ENCODE data around the gene EPB41L4B. TPM values are rescaled to one million over a fixed set of nuclear protein-coding genes. Genes with fewer than 3 reads are reported as not detected.

EPB41L4B gene
- total and polyA plus RNA-seq, 12 donors = 0.20 to 15.2 (median 4.4) TPM

GRCh38 chr9:109139851-109140250 lies 181.0 kb downstream of the EPB41L4B start:
- TF ChIP-seq CTCF (IDR thresholded peaks at IDR 0.05) = no peak
- Histone ChIP-seq H3K4me1 (peaks cover 0 to 3% (median 0%) of the 10 kb centered on the region in 9 donors), H3K4me3 (no peak overlapping the region), H3K9me3 (no peaks in the 10 kb centered on the region), H3K27me3 (no peaks in the 10 kb centered on the region), H3K36me3 (no peaks in the 10 kb centered on the region), H3K27ac (no peak overlapping the region)
- 50 to 100% methylated on average over 1 of the region's 1 CpG for WGBS, 2 donors
- DNase-seq (no peak), ATAC-seq (no peak)
- intact Hi-C loops (cut with DNase I) = no loop called here

- DNase-seq (no peak), ATAC-seq (no peak)
- H3K4me1 ChIP-seq = no peaks in the 10 kb centered on the region
- H3K27me3 ChIP-seq = no peaks in the 10 kb centered on the region
- 89 to 96% methylated on average over 2 of the region's 2 CpGs for WGBS, 2 donors
- no peaks in the 10 kb centered on the region for H3K36me3 ChIP-seq
- H3K4me3 ChIP-seq = no peak overlapping the region
- TF ChIP-seq CTCF (IDR thresholded peaks at IDR 0.05) = no peak
- intact Hi-C loops (cut with DNase I) = no loop called here
- H3K9me3 ChIP-seq = no peaks in the 10 kb centered on the region
- H3K27ac ChIP-seq = no peak overlapping the region
Measured at GRCh38 chr9:109138421-109138820, 182.4 kb downstream of the EPB41L4B start.

GRCh38 chr9:109134167-109134578 lies 186.7 kb downstream of the EPB41L4B start:
- DNase-seq (no peak), ATAC-seq (no peak)
- Histone ChIP-seq H3K4me1 (peaks cover 0 to 12% (median 4%) of the 10 kb centered on the region in 9 donors), H3K27me3 (no peaks in the 10 kb centered on the region), H3K9me3 (no peaks in the 10 kb centered on the region), H3K4me3 (no peak overlapping the region), H3K27ac (no peak overlapping the region), H3K36me3 (no peaks in the 10 kb centered on the region)
- no peak for TF ChIP-seq CTCF (IDR thresholded peaks at IDR 0.05)
- intact Hi-C loops (cut with DNase I) = no loop called here
- 86 to 89% methylated on average over 1 of the region's 1 CpG for WGBS, 2 donors

GRCh38 chr9:109133533-109133932 lies 187.3 kb downstream of the EPB41L4B start:
- no peaks in the 10 kb centered on the region for H3K36me3 ChIP-seq
- DNase-seq = no peak
- intact Hi-C loops (cut with DNase I) = no loop called here
- H3K4me3 ChIP-seq = no peak overlapping the region
- H3K4me1 ChIP-seq = peaks cover 0 to 12% (median 4%) of the 10 kb centered on the region in 9 donors
- no peaks in the 10 kb centered on the region for H3K9me3 ChIP-seq
- H3K27ac ChIP-seq = no peak overlapping the region
- TF ChIP-seq CTCF (IDR thresholded peaks at IDR 0.05) = no peak
- 95% methylated on average over 2 of the region's 2 CpGs for WGBS, 2 donors
- H3K27me3 ChIP-seq = no peaks in the 10 kb centered on the region
- no peak for ATAC-seq

Data from heart right ventricle (tissue), 16 donors.